Epithelial cell of umbilical artery (primary cell): ENCODE measurements around the gene FOXE3. TPM values are rescaled to one million over a fixed set of nuclear protein-coding genes. Genes with fewer than 3 reads are reported as not detected.

ENCODE experiments used
- total RNA-seq: library from RNA; depleted of rRNA; stranded (reverse); fragments of >200 nt; gene quantifications from 2 replicates; pipeline ENCODE4 v1.2.3, GENCODE V29; 2014

The FOXE3 gene
- total RNA-seq = not detected in 2 replicates

GRCh38 chr1:47415728-47416318 is at the start of gene FOXE3:
FOXE3 (plus strand) TSS chr1:47416285; CDS start chr1:47416316, 31 bp downstream.

GRCh38 chr1:47437447-47438164 is 21.5 kb downstream of the FOXE3 start, which contains the start of gene FOXD2:
FOXD2 (plus strand) TSS chr1:47438044; CDS start chr1:47438136, 92 bp downstream.

Other genes with a start within 250 kb of the FOXE3 start
- gene PDZK1IP1, start 226.2 kb upstream of the FOXE3 start, total RNA-seq = not detected in 2 replicates
- 20.5 and 39.8 TPM in 2 replicates for gene TAL1, start 184.1 kb upstream of the FOXE3 start, total RNA-seq
- gene STIL, start 102.1 kb upstream of the FOXE3 start, total RNA-seq = 6.8 and 11.2 TPM in 2 replicates
- gene CMPK1, start 82.5 kb upstream of the FOXE3 start, total RNA-seq = 108 and 119 TPM in 2 replicates
- gene FOXD2, start 21.8 kb downstream of the FOXE3 start, total RNA-seq = under 0.01 TPM in 1 of 2 replicates, not detected in the other